Right renal pelvis (tissue), 4 donors: ENCODE data around the gene GDF11. TPM values are rescaled to one million over a fixed set of nuclear protein-coding genes. Genes with fewer than 3 reads are reported as not detected.

Experiments
- DNase-seq, 4 donors: peaks; one replicate each; pipeline ENCODE4 v3.0.0-alpha.2; 2013; ENCODE audit warnings: low read depth in 4 of 4, low spot score in 3 of 4, missing footprints in 1 of 4
- polyA plus RNA-seq, 4 donors: library from polyadenylated mRNA; unstranded; fragments of 120-200 nt; gene quantifications; one replicate each; pipeline ENCODE4 v1.2.1, GENCODE V29; 2013; ENCODE audit not compliant: insufficient read length in 4 of 4

Gene GDF11
- polyA plus RNA-seq, 4 donors = 22.3 to 25.2 (median 24.5) TPM

- no peak for DNase-seq
These were observed 21.2 kb upstream of the GDF11 start for GRCh38 chr12:55721601-55722213.

- no peak for DNase-seq
These were observed 20.0 kb upstream of the GDF11 start for GRCh38 chr12:55722948-55723347.

- DNase-seq = no peak
These were observed 19.3 kb upstream of the GDF11 start for GRCh38 chr12:55723516-55724225.

- no peak for DNase-seq
These were observed 18.5 kb upstream of the GDF11 start for GRCh38 chr12:55724226-55724939.

- DNase-seq = no peak
These were observed 18.0 kb upstream of the GDF11 start for GRCh38 chr12:55724940-55725309.

GRCh38 chr12:55725556-55725955, 17.4 kb upstream of the GDF11 start:
- DNase-seq = no peak

- no peak for DNase-seq
These were observed 16.0 kb upstream of the GDF11 start for GRCh38 chr12:55726971-55727370.

GRCh38 chr12:55727643-55728185, 15.2 kb upstream of the GDF11 start:
- no peak for DNase-seq

- peak in 1 of 4 donors; percentile 54 for DNase-seq
These were observed 14.6 kb upstream of the GDF11 start for GRCh38 chr12:55728186-55728938.

GRCh38 chr12:55728939-55729818, 13.7 kb upstream of the GDF11 start, which contains the start of gene CD63:
CD63 (minus strand) TSS chr12:55729009; CDS start chr12:55728341, 668 bp downstream.
- DNase-seq = peak in 2 of 4 donors; percentile 74 to 80

- DNase-seq = no peak
These were observed 12.8 kb upstream of the GDF11 start for GRCh38 chr12:55729819-55730818.

- no peak for DNase-seq
These were observed 10.6 kb upstream of the GDF11 start for GRCh38 chr12:55732288-55732687.

GRCh38 chr12:55733021-55733555, 9.8 kb upstream of the GDF11 start:
- DNase-seq = no peak

GRCh38 chr12:55733858-55734257, 9.1 kb upstream of the GDF11 start:
- DNase-seq = no peak

GRCh38 chr12:55734595-55734994, 8.3 kb upstream of the GDF11 start:
- DNase-seq = no peak

GRCh38 chr12:55736076-55736475, 6.8 kb upstream of the GDF11 start:
- no peak for DNase-seq

- DNase-seq = peak in 1 of 4 donors; percentile 58
These were observed 5.9 kb upstream of the GDF11 start for GRCh38 chr12:55736780-55737580.
